Measurements from ENCODE around the gene PPP1R27.
"Not testable (repeated sequence)": the region's sequence is repeated elsewhere in the genome, so short reads cannot be mapped to it uniquely, and the experiment has no call there.

Gene PPP1R27

GRCh38 chr17:81840826-81841778, 6.3 kb upstream of the PPP1R27 start:
- H3K27me3 ChIP-seq (ENCODE audit: insufficient read depth, low read length) = no peaks in the 10 kb centered on the region
- no peak overlapping the region for H3K27ac ChIP-seq (ENCODE audit: low read depth, low read length)
- no peak overlapping the region for H2AFZ ChIP-seq (ENCODE audit: low read length, unreplicated experiment)
- H3K4me1 ChIP-seq (ENCODE audit: control insufficient read depth, insufficient read depth, low read length, unreplicated experiment) = no peaks in the 10 kb centered on the region
- H3K36me3 ChIP-seq (ENCODE audit: insufficient read depth, low read length) = peaks cover 19% of the 10 kb centered on the region; the same call in 1 of the 2 replicates
- H3K79me2 ChIP-seq (ENCODE audit: control insufficient read depth, insufficient read depth, low read length, unreplicated experiment) = no peaks in the 10 kb centered on the region
- no peak overlapping the region for H3K4me3 ChIP-seq (ENCODE audit: low read depth, low read length)

- H3K79me2 ChIP-seq (ENCODE audit: control insufficient read depth, insufficient read depth, low read length, unreplicated experiment); H2AFZ ChIP-seq (ENCODE audit: low read length, unreplicated experiment); H3K4me3 ChIP-seq (ENCODE audit: low read depth, low read length); H3K4me1 ChIP-seq (ENCODE audit: control insufficient read depth, insufficient read depth, low read length, unreplicated experiment); H3K27me3 ChIP-seq (ENCODE audit: insufficient read depth, low read length); H3K27ac ChIP-seq (ENCODE audit: low read depth, low read length): not testable (repeated sequence)
- H3K36me3 ChIP-seq (ENCODE audit: insufficient read depth, low read length) = peaks cover 16% of the 10 kb centered on the region; the same call in 1 of the 2 replicates
Observed at GRCh38 chr17:81840059-81840458, 5.2 kb upstream of the PPP1R27 start.

GRCh38 chr17:81839301-81839700, 4.5 kb upstream of the PPP1R27 start:
- Histone ChIP-seq H2AFZ (ENCODE audit: low read length, unreplicated experiment) (no peak overlapping the region), H3K27ac (ENCODE audit: low read depth, low read length) (no peak overlapping the region), H3K4me1 (ENCODE audit: control insufficient read depth, insufficient read depth, low read length, unreplicated experiment) (no peaks in the 10 kb centered on the region)

GRCh38 chr17:81838753-81839255, 4.0 kb upstream of the PPP1R27 start:
- peaks cover 9% of the 10 kb centered on the region; the same call in 1 of the 2 replicates for H3K36me3 ChIP-seq (ENCODE audit: insufficient read depth, low read length)
- no peak overlapping the region for H3K27ac ChIP-seq (ENCODE audit: low read depth, low read length)
- H3K27me3 ChIP-seq (ENCODE audit: insufficient read depth, low read length) = no peaks in the 10 kb centered on the region
- peaks cover under 1% of the 10 kb centered on the region for H3K79me2 ChIP-seq (ENCODE audit: control insufficient read depth, insufficient read depth, low read length, unreplicated experiment)
- H3K4me1 ChIP-seq (ENCODE audit: control insufficient read depth, insufficient read depth, low read length, unreplicated experiment) = no peaks in the 10 kb centered on the region
- no peak overlapping the region for H3K4me3 ChIP-seq (ENCODE audit: low read depth, low read length)
- H2AFZ ChIP-seq (ENCODE audit: low read length, unreplicated experiment) = no peak overlapping the region

More at GRCh38 chr17:81839301-81839700, 4.5 kb upstream of the PPP1R27 start:
- H3K27me3 ChIP-seq (ENCODE audit: insufficient read depth, low read length) = no peaks in the 10 kb centered on the region
- peaks cover 10% of the 10 kb centered on the region; the same call in 1 of the 2 replicates for H3K36me3 ChIP-seq (ENCODE audit: insufficient read depth, low read length)
- H3K79me2 ChIP-seq (ENCODE audit: control insufficient read depth, insufficient read depth, low read length, unreplicated experiment) = no peaks in the 10 kb centered on the region
- H3K4me3 ChIP-seq (ENCODE audit: low read depth, low read length) = no peak overlapping the region

- no peak overlapping the region for H3K27ac ChIP-seq (ENCODE audit: low read depth, low read length)
- no peaks in the 10 kb centered on the region for H3K27me3 ChIP-seq (ENCODE audit: insufficient read depth, low read length)
- H3K4me3 ChIP-seq (ENCODE audit: low read depth, low read length) = no peak overlapping the region
- no peak overlapping the region for H2AFZ ChIP-seq (ENCODE audit: low read length, unreplicated experiment)
- no peaks in the 10 kb centered on the region for H3K4me1 ChIP-seq (ENCODE audit: control insufficient read depth, insufficient read depth, low read length, unreplicated experiment)
- H3K79me2 ChIP-seq (ENCODE audit: control insufficient read depth, insufficient read depth, low read length, unreplicated experiment) = peaks cover 6% of the 10 kb centered on the region
- H3K36me3 ChIP-seq (ENCODE audit: insufficient read depth, low read length) = no peaks in the 10 kb centered on the region
Observed at GRCh38 chr17:81837641-81838040, 2.8 kb upstream of the PPP1R27 start.

GRCh38 chr17:81833921-81834830, 674 bp downstream of the PPP1R27 start:
- Histone ChIP-seq H3K79me2 (ENCODE audit: control insufficient read depth, insufficient read depth, low read length, unreplicated experiment) (peaks cover 8% of the 10 kb centered on the region), H3K4me1 (ENCODE audit: control insufficient read depth, insufficient read depth, low read length, unreplicated experiment) (peaks cover 11% of the 10 kb centered on the region), H3K4me3 (ENCODE audit: low read depth, low read length) (peak overlapping the region; percentile 98), H2AFZ (ENCODE audit: low read length, unreplicated experiment) (peak overlapping the region; percentile 70), H3K27ac (ENCODE audit: low read depth, low read length) (peak overlapping the region; percentile 91), H3K36me3 (ENCODE audit: insufficient read depth, low read length) (no peaks in the 10 kb centered on the region), H3K27me3 (ENCODE audit: insufficient read depth, low read length) (no peaks in the 10 kb centered on the region)

GRCh38 chr17:81833160-81833920, 1.5 kb downstream of the PPP1R27 start, which contains the start of gene MCRIP1:
Gene MCRIP1, minus strand, starts transcription at chr17:81833291. Its CDS starts 8,785 bp downstream, at chr17:81824506.
- Histone ChIP-seq H2AFZ (ENCODE audit: low read length, unreplicated experiment) (peak within 1 kb of the TSS; percentile 70), H3K4me1 (ENCODE audit: control insufficient read depth, insufficient read depth, low read length, unreplicated experiment) (peaks cover 11% of the 10 kb centered on the region), H3K27ac (ENCODE audit: low read depth, low read length) (peak within 1 kb of the TSS; percentile 91)

GRCh38 chr17:81832608-81833159, 2.2 kb downstream of the PPP1R27 start:
- no peaks in the 10 kb centered on the region for H3K36me3 ChIP-seq (ENCODE audit: insufficient read depth, low read length)
- peak overlapping the region; percentile 65 for H2AFZ ChIP-seq (ENCODE audit: low read length, unreplicated experiment)
- H3K27me3 ChIP-seq (ENCODE audit: insufficient read depth, low read length) = no peaks in the 10 kb centered on the region
- H3K79me2 ChIP-seq (ENCODE audit: control insufficient read depth, insufficient read depth, low read length, unreplicated experiment) = peaks cover 8% of the 10 kb centered on the region
- peak overlapping the region; percentile 93 for H3K4me3 ChIP-seq (ENCODE audit: low read depth, low read length)
- peak overlapping the region; percentile 67 for H3K27ac ChIP-seq (ENCODE audit: low read depth, low read length)
- peaks cover 11% of the 10 kb centered on the region for H3K4me1 ChIP-seq (ENCODE audit: control insufficient read depth, insufficient read depth, low read length, unreplicated experiment)

More at GRCh38 chr17:81833160-81833920, 1.5 kb downstream of the PPP1R27 start, which contains the start of gene MCRIP1:
- Histone ChIP-seq H3K27me3 (ENCODE audit: insufficient read depth, low read length) (no peaks in the 10 kb centered on the region), H3K79me2 (ENCODE audit: control insufficient read depth, insufficient read depth, low read length, unreplicated experiment) (peaks cover 8% of the 10 kb centered on the region), H3K36me3 (ENCODE audit: insufficient read depth, low read length) (no peaks in the 10 kb centered on the region), H3K4me3 (ENCODE audit: low read depth, low read length) (peak within 1 kb of the TSS; percentile 98)

- H3K4me1 ChIP-seq (ENCODE audit: control insufficient read depth, insufficient read depth, low read length, unreplicated experiment) = peaks cover 11% of the 10 kb centered on the region
- H3K79me2 ChIP-seq (ENCODE audit: control insufficient read depth, insufficient read depth, low read length, unreplicated experiment) = peaks cover 8% of the 10 kb centered on the region
- H2AFZ ChIP-seq (ENCODE audit: low read length, unreplicated experiment) = peak overlapping the region; percentile 65
- no peaks in the 10 kb centered on the region for H3K36me3 ChIP-seq (ENCODE audit: insufficient read depth, low read length)
- peak overlapping the region; percentile 67 for H3K27ac ChIP-seq (ENCODE audit: low read depth, low read length)
- no peaks in the 10 kb centered on the region for H3K27me3 ChIP-seq (ENCODE audit: insufficient read depth, low read length)
- H3K4me3 ChIP-seq (ENCODE audit: low read depth, low read length) = peak overlapping the region; percentile 93
Observed at GRCh38 chr17:81831957-81832607, 2.8 kb downstream of the PPP1R27 start.

Measured in ACC112 (cell line).